IPS-18a (cell line): ENCODE results near the gene GSTA4.

Experiments
- H3K27ac ChIP-seq: one replicate; pipeline ENCODE4 v1.5.1; 2013; ENCODE audit warnings: low read length
- H3K27me3 ChIP-seq: one replicate; pipeline ENCODE4 v1.6.1; 2013; ENCODE audit warnings: mild to moderate bottlenecking, low read length; ENCODE audit not compliant: control insufficient read depth, insufficient read depth
- H3K36me3 ChIP-seq: one replicate; pipeline ENCODE4 v1.6.1; 2013; ENCODE audit warnings: low read depth, low read length; ENCODE audit not compliant: control insufficient read depth
- H3K4me1 ChIP-seq: one replicate; pipeline ENCODE4 v1.6.1; 2013; ENCODE audit warnings: low read depth, low read length; ENCODE audit not compliant: control insufficient read depth
- H3K4me3 ChIP-seq: one replicate; pipeline ENCODE4 v1.5.1; 2013; ENCODE audit warnings: low read length
- H3K9ac ChIP-seq: one replicate; pipeline ENCODE4 v1.6.1; 2013; ENCODE audit warnings: mild to moderate bottlenecking, low read length, moderate library complexity
- H3K9me3 ChIP-seq: one replicate; pipeline ENCODE4 v1.6.1; 2013; ENCODE audit warnings: low read depth, low read length; ENCODE audit not compliant: control insufficient read depth

The GSTA4 gene

DNA sequence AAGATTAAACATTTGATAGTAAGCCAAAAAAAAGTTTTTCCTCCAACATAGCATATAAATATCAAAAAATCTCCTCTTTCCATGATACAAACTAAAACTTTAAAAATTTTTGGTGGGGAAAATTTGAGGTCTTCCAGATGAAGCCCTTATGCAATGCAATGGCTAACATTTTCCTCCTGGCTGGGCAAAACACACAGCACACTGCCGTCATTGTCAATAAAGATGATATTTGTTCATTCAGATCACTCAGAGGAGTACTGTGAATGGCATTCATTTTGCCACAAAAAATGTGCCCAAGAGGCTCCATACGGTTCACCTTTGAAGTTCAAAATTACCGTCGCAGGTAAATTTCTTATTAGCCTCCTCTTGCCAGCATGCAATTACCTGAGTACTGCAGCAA, 36.2 kb upstream of the GSTA4 start:
- H3K36me3 ChIP-seq: peaks cover 14% of the 10 kb centered on the region
- H3K4me3 ChIP-seq: no peak overlapping the region
- H3K9me3 ChIP-seq: no peaks in the 10 kb centered on the region
- H3K4me1 ChIP-seq: no peaks in the 10 kb centered on the region
- H3K9ac ChIP-seq: no peak overlapping the region
- H3K27ac ChIP-seq: no peak overlapping the region
- no peaks in the 10 kb centered on the region for H3K27me3 ChIP-seq

DNA sequence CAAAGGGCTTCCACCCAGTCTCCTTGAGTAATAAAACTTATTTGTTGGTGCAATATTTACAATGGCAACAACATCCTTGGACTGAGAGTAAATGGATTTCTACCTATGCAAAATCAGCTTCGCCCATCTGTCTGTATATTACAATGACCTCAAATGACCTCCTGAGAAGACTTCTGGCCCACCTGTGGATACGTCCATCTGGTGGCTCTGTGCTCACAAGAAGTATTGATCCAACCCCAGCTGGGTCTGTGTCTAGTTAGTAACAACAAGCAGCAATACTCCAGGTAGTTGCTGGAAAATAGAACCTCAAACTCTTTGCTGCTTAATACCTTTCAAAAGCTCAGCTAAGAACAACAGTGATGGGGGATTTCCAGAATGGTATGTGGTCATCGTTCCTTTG, 34.7 kb upstream of the GSTA4 start:
- Histone ChIP-seq H3K9me3 (no peaks in the 10 kb centered on the region), H3K27ac (no peak overlapping the region), H3K4me3 (no peak overlapping the region), H3K27me3 (no peaks in the 10 kb centered on the region), H3K4me1 (no peaks in the 10 kb centered on the region), H3K9ac (no peak overlapping the region), H3K36me3 (peaks cover 14% of the 10 kb centered on the region)

DNA sequence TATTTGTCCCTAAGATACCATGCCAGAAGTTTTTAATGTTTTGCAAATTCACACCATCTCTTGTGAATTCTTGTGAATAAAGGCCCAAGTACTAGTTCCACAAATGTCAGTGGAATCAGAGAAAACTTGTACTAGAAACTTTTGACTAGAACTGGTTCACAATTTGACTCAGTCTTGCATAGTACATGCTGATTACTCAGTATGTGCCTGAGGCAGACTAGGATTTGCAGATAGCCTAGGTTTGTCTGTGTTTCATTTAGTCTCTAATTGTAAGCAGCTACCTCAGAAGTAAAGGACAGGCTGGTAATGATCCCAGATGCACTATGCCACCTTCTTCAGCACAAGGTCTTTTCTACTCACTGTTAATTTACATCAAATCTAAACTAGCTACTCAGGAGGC, 34.2 kb upstream of the GSTA4 start:
- no peak overlapping the region for H3K27ac ChIP-seq
- no peak overlapping the region for H3K4me3 ChIP-seq
- no peaks in the 10 kb centered on the region for H3K4me1 ChIP-seq
- H3K9ac ChIP-seq: no peak overlapping the region
- H3K9me3 ChIP-seq: no peaks in the 10 kb centered on the region
- peaks cover 14% of the 10 kb centered on the region for H3K36me3 ChIP-seq
- H3K27me3 ChIP-seq: no peaks in the 10 kb centered on the region

DNA sequence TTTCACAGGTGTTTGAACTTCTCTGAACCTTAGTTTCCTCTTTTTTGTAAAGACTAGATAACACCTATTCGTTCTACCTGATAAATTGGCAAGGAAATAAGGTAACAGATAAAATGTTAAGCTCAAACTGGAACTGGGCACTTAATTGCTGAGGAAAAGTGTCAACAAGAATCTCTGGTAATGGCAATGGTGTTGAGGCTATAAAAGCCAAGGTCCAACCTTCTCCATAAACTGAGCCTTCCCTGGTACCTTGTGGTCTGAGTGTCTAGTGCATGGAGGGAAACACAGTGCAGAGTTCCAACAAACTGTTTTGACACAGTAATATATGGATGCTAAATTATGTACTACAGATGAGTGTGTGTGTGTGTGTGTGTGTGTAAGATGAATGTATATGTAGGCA, 33.4 kb upstream of the GSTA4 start:
- H3K9ac ChIP-seq: no peak overlapping the region
- H3K4me1 ChIP-seq: no peaks in the 10 kb centered on the region
- no peak overlapping the region for H3K27ac ChIP-seq
- no peaks in the 10 kb centered on the region for H3K9me3 ChIP-seq
- H3K27me3 ChIP-seq: no peaks in the 10 kb centered on the region
- H3K4me3 ChIP-seq: no peak overlapping the region
- peaks cover 14% of the 10 kb centered on the region for H3K36me3 ChIP-seq

DNA sequence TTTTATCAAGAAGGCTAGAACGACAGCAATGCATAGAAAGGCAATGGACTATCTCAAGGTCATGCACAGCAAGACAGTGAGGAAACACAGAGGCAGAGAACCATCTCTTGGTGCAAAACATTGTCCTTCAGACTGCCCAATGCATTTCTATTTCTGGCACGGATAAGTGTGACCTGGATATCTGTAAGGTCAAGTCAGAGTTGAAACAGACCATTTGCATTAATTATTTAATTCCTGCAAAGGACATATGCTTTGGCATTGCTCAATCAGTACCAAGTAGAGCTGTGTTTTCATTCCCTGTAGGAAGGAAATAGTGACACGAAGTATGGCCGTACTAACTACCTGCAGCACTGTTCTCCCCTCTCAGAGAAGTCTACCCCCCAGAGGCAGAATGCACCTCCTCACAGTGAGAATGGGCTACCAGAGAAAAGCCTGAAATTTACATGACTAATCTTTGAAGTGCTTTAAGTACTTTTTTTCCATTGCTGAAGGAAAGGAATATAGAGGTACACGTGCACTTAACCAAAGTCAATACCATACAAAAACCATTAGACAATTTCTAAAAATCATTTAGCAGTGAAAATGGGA, 32.1 kb upstream of the GSTA4 start:
- no peak overlapping the region for H3K4me3 ChIP-seq
- no peaks in the 10 kb centered on the region for H3K4me1 ChIP-seq
- no peak overlapping the region for H3K9ac ChIP-seq
- no peaks in the 10 kb centered on the region for H3K9me3 ChIP-seq
- no peak overlapping the region for H3K27ac ChIP-seq
- peaks cover 14% of the 10 kb centered on the region for H3K36me3 ChIP-seq
- H3K27me3 ChIP-seq: no peaks in the 10 kb centered on the region

DNA sequence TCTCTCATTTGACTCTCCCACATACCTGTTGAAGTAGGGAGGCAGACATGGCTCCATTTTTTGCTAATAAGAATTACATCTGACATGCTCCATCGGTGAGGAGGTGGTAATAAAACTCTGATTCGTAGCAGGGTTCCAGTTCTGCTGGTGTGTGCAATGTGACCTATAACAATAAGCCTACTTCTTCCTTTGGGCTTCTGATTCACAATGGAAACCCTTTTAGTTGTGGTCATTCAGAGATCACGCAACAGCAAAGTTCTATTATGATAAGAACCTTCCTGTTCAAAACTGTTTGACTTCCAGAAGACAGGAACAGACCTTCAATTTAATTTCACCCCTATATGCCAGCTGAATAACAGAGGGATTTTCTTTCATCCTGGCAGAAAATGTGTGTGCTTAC, 31.4 kb upstream of the GSTA4 start:
- no peaks in the 10 kb centered on the region for H3K27me3 ChIP-seq
- no peak overlapping the region for H3K27ac ChIP-seq
- H3K9ac ChIP-seq: no peak overlapping the region
- no peak overlapping the region for H3K4me3 ChIP-seq
- no peaks in the 10 kb centered on the region for H3K9me3 ChIP-seq
- peaks cover 13% of the 10 kb centered on the region for H3K36me3 ChIP-seq
- no peaks in the 10 kb centered on the region for H3K4me1 ChIP-seq

DNA sequence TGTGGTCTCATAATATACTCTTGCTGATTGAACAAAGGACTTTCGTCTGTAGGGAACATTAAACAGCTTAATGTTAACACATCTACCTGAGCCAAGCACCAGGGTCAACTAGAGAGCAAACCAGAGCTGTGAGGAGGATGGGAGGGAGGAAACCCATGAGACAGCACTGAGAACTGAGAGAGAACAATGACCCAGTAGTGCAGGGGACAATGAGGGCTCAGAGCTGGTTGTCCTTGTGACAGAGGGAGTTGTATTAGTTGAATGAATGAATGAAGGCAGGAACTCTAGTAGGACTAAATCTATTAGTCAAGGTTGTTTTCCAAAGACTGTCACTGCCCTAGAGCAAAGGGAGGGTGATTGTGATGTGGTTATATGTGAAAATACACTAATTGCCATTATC, 28.2 kb upstream of the GSTA4 start:
- H3K27me3 ChIP-seq: no peaks in the 10 kb centered on the region
- no peak overlapping the region for H3K9ac ChIP-seq
- peaks cover under 1% of the 10 kb centered on the region for H3K36me3 ChIP-seq
- no peaks in the 10 kb centered on the region for H3K9me3 ChIP-seq
- no peak overlapping the region for H3K4me3 ChIP-seq
- no peaks in the 10 kb centered on the region for H3K4me1 ChIP-seq
- no peak overlapping the region for H3K27ac ChIP-seq

DNA sequence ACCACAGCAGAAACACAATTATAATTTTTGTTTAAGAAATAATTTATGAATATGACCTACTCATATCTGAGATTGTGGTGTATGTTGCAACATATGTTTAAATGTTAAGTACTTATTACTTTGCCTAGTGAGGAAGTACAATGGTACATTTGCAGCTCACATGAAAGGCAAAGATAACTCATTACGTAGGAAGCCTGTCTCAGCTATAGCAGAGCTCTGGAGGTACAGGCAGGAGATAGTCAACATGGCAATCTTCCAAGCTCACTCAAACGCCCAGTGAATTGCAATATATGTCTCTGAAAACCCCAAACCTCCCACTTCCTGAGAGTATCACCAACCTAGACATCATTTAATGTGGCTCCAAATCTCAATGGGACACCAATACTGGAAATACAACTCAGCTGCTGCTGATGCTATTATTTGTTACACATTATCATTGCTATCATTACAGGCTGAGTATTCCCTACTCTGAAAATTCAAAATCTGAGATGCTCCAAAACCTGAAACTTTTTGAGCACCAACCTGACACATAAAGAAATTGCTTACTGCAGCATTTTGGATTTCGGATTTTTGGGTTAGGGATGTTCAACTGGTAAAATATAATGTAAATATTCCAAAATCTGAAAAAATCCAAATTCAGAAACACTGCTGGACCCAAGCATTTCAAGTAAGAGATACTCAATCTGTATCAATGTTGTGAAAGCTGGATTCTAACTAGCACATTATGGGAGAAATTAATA, 25.1 kb upstream of the GSTA4 start:
- H3K36me3 ChIP-seq: peaks cover 12% of the 10 kb centered on the region
- H3K4me1 ChIP-seq: no peaks in the 10 kb centered on the region
- H3K27ac ChIP-seq: no peak overlapping the region
- H3K9ac ChIP-seq: no peak overlapping the region
- no peak overlapping the region for H3K4me3 ChIP-seq
- no peaks in the 10 kb centered on the region for H3K9me3 ChIP-seq
- no peaks in the 10 kb centered on the region for H3K27me3 ChIP-seq

DNA sequence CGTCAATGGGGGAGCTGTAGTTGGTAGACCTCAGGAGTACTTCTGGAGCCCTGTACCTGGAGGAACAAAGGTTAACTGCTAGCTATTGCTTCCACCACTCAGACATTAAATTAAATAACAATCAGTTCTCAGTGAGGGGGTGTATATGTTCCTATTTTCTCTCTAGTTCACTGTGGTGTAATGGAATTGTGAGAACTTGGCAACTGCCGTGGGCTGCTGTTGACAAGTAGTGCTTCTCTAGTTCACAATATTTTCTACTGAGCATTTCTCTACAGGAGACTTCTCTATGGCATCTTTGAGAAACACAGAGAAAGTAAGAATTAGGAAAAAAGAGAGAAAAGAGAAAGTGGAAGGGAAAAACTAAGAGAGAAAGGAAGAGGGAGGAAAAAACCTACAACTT, 23.4 kb upstream of the GSTA4 start:
- Histone ChIP-seq H3K9me3 (no peaks in the 10 kb centered on the region), H3K36me3 (peaks cover 23% of the 10 kb centered on the region), H3K9ac (no peak overlapping the region), H3K4me1 (no peaks in the 10 kb centered on the region), H3K27me3 (no peaks in the 10 kb centered on the region), H3K4me3 (no peak overlapping the region), H3K27ac (no peak overlapping the region)

DNA sequence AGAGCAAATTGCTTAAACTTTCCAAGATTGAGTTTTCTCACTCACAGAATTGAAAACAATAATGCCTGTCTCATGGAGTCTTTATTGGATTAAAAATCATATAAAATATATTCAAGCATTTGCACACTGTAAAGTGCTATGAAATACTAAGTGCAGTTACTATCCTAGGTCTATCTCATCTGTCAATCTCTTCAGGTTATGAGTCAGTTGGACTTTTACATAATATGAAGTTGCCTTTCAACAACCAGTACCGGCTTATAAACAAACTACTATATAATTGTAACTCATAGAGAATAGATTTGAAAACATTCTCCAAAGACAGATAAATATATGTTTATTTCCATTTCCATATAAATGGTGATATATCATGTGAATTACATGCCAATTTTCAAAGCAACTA, 20.4 kb upstream of the GSTA4 start:
- H3K27ac ChIP-seq: no peak overlapping the region

DNA sequence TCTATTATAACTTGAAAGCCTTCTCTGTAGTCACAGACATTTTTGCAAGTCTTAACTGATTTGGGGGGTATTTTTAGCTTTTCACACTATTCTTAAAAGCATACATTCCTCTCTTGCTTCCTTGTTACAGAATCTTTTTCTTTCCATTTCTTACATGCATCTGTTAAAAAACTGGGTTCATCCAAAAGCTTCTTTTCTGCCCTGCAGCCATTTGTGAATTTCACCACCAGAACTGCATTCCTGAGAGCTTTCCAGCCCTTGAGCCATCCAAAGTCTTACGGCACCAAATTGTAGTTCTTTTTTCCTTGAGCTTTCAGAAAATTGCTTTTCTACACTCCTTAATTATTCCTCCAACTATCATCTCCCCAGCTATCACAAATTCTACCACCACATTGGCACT, 19.7 kb upstream of the GSTA4 start:
- Histone ChIP-seq H3K36me3 (peaks cover 49% of the 10 kb centered on the region), H3K9ac (no peak overlapping the region), H3K27ac (no peak overlapping the region)

More for the DNA sequence above, 20.4 kb upstream of the GSTA4 start:
- Histone ChIP-seq H3K4me1 (no peaks in the 10 kb centered on the region), H3K27me3 (no peaks in the 10 kb centered on the region), H3K4me3 (no peak overlapping the region), H3K9me3 (no peaks in the 10 kb centered on the region), H3K36me3 (peaks cover 49% of the 10 kb centered on the region), H3K9ac (no peak overlapping the region)

DNA sequence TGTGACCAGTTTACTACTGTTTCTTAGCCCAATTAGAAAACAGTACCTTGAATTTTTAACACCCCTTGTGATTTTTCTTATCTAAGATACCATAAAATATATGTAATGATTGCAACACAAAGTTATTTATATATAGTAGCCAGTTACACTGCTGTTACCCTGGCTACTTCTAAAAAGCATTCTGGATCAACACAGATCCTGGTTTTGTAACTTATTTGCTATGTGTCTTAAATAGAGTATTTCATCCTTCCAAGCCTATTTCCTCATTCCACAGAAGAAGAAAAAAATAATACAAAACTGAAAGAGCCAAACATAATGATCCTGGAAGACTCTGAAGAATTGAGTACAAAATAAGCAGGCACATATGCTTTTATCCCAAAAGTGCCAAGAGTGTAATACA, 19.0 kb upstream of the GSTA4 start:
- H3K4me1 ChIP-seq: no peaks in the 10 kb centered on the region
- H3K36me3 ChIP-seq: peaks cover 53% of the 10 kb centered on the region
- H3K4me3 ChIP-seq: no peak overlapping the region
- H3K9ac ChIP-seq: no peak overlapping the region
- no peak overlapping the region for H3K27ac ChIP-seq
- no peaks in the 10 kb centered on the region for H3K27me3 ChIP-seq
- no peaks in the 10 kb centered on the region for H3K9me3 ChIP-seq

More for the DNA sequence above, 19.7 kb upstream of the GSTA4 start:
- no peaks in the 10 kb centered on the region for H3K27me3 ChIP-seq
- H3K4me1 ChIP-seq: no peaks in the 10 kb centered on the region
- H3K9me3 ChIP-seq: no peaks in the 10 kb centered on the region
- no peak overlapping the region for H3K4me3 ChIP-seq
